Measurements from ENCODE around the gene CDK1.

DNA sequence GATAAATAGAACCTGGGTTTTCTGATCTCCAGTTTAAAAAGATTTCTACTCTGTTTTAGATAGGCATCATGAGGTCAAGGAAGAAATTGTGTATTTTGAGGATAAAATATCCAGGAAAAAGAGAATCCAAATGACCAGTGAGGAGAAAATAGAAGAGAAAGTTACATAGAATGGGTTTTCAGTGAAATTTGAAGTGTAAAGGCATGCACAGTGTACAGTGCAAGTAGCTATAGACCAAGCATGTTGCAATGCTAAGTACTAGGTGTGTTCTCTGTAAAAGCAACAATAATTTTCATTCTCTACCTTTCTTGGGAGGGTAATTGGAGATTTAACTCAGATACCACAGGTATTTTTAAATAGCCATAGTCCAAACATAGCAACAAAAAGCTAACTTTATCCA is 22.6 kb downstream of the CDK1 start:
- TF ChIP-seq, protein P1, sequence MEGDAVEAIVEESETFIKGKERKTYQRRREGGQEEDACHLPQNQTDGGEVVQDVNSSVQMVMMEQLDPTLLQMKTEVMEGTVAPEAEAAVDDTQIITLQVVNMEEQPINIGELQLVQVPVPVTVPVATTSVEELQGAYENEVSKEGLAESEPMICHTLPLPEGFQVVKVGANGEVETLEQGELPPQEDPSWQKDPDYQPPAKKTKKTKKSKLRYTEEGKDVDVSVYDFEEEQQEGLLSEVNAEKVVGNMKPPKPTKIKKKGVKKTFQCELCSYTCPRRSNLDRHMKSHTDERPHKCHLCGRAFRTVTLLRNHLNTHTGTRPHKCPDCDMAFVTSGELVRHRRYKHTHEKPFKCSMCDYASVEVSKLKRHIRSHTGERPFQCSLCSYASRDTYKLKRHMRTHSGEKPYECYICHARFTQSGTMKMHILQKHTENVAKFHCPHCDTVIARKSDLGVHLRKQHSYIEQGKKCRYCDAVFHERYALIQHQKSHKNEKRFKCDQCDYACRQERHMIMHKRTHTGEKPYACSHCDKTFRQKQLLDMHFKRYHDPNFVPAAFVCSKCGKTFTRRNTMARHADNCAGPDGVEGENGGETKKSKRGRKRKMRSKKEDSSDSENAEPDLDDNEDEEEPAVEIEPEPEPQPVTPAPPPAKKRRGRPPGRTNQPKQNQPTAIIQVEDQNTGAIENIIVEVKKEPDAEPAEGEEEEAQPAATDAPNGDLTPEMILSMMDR (IDR thresholded peaks at IDR 0.05; ENCODE audit: control extremely low read depth in 1 of 3, insufficient read depth in 1 of 3, low read depth in 1 of 3, low read length in 3 of 3): no peak
- TF ChIP-seq TEAD4 (IDR thresholded peaks at IDR 0.05; ENCODE audit: low read depth, low read length): no peak
- no peak for TF ChIP-seq POLR2A (IDR thresholded peaks at IDR 0.05; ENCODE audit: control extremely low read depth in 1 of 2, low read depth in 2 of 2, low read length in 2 of 2)
- TF ChIP-seq CHD2 (IDR thresholded peaks at IDR 0.05; ENCODE audit: low read length): no peak
- no peak for TF ChIP-seq TCF12 (IDR thresholded peaks at IDR 0.05; ENCODE audit: low read depth, low read length)
- TF ChIP-seq TAF1 (IDR thresholded peaks at IDR 0.05; ENCODE audit: low read depth, low read length): no peak
- TF ChIP-seq SUZ12 (IDR thresholded peaks at IDR 0.05; ENCODE audit: low read length): no peak
- TF ChIP-seq, protein P2, sequence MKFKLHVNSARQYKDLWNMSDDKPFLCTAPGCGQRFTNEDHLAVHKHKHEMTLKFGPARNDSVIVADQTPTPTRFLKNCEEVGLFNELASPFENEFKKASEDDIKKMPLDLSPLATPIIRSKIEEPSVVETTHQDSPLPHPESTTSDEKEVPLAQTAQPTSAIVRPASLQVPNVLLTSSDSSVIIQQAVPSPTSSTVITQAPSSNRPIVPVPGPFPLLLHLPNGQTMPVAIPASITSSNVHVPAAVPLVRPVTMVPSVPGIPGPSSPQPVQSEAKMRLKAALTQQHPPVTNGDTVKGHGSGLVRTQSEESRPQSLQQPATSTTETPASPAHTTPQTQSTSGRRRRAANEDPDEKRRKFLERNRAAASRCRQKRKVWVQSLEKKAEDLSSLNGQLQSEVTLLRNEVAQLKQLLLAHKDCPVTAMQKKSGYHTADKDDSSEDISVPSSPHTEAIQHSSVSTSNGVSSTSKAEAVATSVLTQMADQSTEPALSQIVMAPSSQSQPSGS (IDR thresholded peaks at IDR 0.05; ENCODE audit: low read length): no peak
- TF ChIP-seq GTF2F1 (IDR thresholded peaks at IDR 0.05; ENCODE audit: borderline replicate concordance, low read depth, low read length): no peak
- TF ChIP-seq, protein P3, sequence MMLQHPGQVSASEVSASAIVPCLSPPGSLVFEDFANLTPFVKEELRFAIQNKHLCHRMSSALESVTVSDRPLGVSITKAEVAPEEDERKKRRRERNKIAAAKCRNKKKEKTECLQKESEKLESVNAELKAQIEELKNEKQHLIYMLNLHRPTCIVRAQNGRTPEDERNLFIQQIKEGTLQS (IDR thresholded peaks at IDR 0.05; ENCODE audit: insufficient read depth, low read depth, low read length): no peak
- no peak for TF ChIP-seq JUN (IDR thresholded peaks at IDR 0.05; ENCODE audit: low read depth, low read length)

Measured in H1 (cell line).